ENCODE data around the gene NPTX1.

The NPTX1 gene

DNA sequence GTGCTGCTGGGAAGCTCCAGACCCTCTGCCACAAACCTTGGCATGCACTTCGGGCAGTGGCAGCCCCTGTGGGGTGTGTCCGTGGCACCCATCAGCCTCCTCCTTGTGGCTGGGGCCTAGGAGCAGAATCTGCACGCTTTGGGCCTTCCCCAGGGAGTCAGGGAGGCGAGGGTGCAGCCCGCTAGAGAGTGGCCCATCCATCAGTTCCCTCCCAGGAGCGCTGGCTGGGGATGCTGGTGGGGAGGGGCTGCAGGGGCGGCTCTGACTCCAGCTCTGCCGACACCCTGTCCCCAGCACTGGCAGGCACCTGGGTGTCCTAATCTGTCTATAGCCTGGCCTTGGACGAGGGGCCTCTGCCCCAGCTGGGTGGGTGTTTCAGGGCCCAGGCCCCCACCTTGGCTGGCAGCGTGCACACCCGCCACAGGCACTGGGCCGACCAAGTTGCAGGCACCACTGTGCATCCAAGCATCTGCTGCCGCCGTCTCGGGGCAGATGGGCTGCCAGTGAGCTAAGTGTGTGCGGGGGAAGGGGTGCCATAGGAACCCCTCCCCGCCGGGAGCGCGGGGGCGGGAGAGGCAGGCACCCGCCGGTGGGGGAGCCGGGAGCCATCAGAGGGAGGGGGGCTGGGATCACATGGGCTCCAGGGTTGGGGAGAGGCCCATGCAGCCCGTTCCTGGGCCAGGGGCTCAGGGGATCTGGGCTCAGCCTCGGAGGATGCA is 31.2 kb downstream of the NPTX1 start:
- H3K4me3 ChIP-seq (replicated peaks in 1 of 2; ENCODE audit: low read depth in 2 of 2, low read length in 2 of 2), result no peak overlapping the region
- TF ChIP-seq, protein P1, sequence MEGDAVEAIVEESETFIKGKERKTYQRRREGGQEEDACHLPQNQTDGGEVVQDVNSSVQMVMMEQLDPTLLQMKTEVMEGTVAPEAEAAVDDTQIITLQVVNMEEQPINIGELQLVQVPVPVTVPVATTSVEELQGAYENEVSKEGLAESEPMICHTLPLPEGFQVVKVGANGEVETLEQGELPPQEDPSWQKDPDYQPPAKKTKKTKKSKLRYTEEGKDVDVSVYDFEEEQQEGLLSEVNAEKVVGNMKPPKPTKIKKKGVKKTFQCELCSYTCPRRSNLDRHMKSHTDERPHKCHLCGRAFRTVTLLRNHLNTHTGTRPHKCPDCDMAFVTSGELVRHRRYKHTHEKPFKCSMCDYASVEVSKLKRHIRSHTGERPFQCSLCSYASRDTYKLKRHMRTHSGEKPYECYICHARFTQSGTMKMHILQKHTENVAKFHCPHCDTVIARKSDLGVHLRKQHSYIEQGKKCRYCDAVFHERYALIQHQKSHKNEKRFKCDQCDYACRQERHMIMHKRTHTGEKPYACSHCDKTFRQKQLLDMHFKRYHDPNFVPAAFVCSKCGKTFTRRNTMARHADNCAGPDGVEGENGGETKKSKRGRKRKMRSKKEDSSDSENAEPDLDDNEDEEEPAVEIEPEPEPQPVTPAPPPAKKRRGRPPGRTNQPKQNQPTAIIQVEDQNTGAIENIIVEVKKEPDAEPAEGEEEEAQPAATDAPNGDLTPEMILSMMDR (IDR thresholded peaks at IDR 0.05; ENCODE audit: low read depth, low read length), result no peak
- no peak for DNase-seq (ENCODE audit: low read depth in 2 of 2)

DNA sequence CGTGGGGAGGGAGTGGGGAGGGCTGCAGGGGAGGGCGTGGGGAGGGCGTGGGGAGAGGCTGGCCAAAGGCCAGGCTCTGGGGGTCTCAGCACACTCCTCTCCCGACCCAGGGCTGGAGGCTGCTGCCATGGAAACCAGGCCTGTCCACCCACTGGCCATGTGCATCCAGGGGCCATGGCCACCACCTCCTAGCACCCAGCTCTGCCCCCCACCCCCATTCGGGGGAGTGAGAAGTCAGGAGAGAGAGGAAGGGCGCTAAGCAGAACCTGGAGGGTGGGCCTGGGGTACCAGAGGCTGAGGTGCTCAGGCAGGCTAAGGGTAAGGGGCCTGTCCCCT is 31.8 kb downstream of the NPTX1 start:
- no peak overlapping the region for H3K4me3 ChIP-seq (replicated peaks in 1 of 2; ENCODE audit: low read depth in 2 of 2, low read length in 2 of 2)
- no peak for DNase-seq (ENCODE audit: low read depth in 2 of 2)
- TF ChIP-seq, protein P1 (IDR thresholded peaks at IDR 0.05; ENCODE audit: low read depth, low read length), result no peak

DNA sequence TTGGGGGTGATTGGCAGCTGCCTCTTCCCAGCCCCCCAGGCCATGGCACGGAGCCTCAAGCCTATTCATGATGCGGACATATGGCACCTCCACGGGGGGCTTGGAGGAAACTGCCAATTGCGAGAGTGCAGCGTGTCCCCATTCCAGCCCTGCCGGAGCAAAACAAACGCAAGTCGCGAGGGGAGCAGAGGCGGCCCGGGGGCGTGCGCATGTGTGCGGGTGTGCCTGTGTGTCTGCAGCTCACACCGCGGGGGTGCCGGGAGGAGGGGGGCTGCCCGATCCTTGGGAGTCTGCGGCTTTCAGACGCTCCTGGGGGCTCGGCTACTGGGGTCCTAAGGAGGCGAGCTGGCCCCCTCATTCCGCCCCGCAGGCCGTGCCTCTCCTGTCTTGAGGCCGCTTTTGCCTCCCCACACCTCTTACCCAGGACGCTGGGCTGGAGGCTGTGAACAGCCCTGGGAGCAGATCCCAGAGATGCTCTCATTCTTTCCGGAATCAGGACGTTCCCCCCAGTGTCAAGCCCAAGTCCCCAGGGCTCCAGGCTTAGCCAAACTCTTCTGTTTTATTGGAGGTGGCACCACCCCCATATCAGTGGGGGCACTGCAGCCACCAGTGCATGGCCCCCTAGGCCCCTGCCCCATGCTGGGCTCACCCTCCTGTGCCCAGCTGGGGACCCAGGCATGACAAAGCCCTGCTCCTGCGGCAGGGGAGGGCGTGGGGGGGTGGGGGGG is 32.3 kb downstream of the NPTX1 start:
- TF ChIP-seq, protein P1 (IDR thresholded peaks at IDR 0.05; ENCODE audit: low read depth, low read length), result no peak
- DNase-seq (ENCODE audit: low read depth in 2 of 2), result no peak
- H3K4me3 ChIP-seq (replicated peaks in 1 of 2; ENCODE audit: low read depth in 2 of 2, low read length in 2 of 2), result no peak overlapping the region

DNA sequence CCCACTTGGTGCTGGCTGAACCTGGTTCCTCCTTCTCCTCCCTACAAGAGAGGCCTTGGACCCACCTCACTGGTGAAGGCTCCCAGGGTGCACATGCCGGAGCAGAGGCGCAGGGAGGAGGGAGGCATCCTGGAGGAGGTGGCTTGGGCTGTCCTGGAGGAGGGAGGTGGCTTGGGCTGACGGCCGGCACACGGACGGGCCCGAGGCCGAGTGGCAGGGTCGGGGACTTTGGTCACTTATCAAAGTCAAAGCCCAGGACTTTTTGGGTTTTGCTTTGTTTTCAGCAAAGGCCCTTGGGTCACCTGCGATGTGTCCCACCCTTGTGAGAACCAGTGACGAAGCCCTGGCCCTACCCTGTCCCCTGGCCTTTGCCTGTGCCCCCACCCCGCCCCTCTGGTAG is 32.9 kb downstream of the NPTX1 start:
- TF ChIP-seq, protein P1 (IDR thresholded peaks at IDR 0.05; ENCODE audit: low read depth, low read length), result no peak
- no peak for DNase-seq (ENCODE audit: low read depth in 2 of 2)
- H3K4me3 ChIP-seq (replicated peaks in 1 of 2; ENCODE audit: low read depth in 2 of 2, low read length in 2 of 2), result no peak overlapping the region

DNA sequence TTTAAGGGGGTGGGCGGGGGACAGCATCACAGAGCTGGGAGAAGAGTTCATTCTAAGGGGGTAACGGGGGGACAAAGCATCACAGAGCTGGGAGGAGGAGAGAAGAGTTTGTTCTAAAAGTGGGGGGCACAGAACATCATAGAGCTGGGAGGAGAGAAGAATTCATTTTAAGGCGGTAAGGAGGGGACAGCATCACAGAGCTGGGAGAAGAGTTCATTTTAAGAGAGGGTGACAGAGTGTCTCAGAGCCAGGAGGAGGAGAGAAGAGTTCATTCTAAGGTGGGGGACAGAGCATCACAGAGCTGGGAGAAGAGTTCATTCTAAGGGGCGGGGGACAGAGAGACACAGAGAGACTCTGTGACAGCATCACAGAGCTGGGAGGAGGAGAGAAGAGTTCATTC is 33.6 kb downstream of the NPTX1 start:
- H3K4me3 ChIP-seq (replicated peaks in 1 of 2; ENCODE audit: low read depth in 2 of 2, low read length in 2 of 2), result no peak overlapping the region
- TF ChIP-seq, protein P1 (IDR thresholded peaks at IDR 0.05; ENCODE audit: low read depth, low read length), result no peak
- DNase-seq (ENCODE audit: low read depth in 2 of 2), result no peak

DNA sequence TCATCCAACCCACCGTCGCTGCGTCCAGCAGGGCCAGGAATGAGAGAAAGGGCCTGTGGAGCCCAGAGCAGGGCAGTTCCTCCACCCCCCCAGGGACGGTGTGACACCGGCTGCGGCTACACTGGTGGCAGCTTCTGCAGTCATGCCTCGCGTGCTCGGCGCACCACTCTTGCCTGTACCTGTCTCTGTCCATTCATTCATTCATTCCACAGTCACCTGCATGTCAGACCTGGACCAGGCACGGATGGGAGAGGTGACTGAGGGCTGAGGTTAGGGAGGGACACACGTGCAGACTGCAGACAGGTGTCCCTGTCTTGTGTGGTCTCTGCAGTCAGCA is 34.1 kb downstream of the NPTX1 start:
- no peak for DNase-seq (ENCODE audit: low read depth in 2 of 2)
- no peak overlapping the region for H3K4me3 ChIP-seq (replicated peaks in 1 of 2; ENCODE audit: low read depth in 2 of 2, low read length in 2 of 2)
- TF ChIP-seq, protein P1 (IDR thresholded peaks at IDR 0.05; ENCODE audit: low read depth, low read length), result no peak

Data from cardiac fibroblast (primary cell).